ENCODE data around the gene INSYN2B.

The INSYN2B gene

DNA sequence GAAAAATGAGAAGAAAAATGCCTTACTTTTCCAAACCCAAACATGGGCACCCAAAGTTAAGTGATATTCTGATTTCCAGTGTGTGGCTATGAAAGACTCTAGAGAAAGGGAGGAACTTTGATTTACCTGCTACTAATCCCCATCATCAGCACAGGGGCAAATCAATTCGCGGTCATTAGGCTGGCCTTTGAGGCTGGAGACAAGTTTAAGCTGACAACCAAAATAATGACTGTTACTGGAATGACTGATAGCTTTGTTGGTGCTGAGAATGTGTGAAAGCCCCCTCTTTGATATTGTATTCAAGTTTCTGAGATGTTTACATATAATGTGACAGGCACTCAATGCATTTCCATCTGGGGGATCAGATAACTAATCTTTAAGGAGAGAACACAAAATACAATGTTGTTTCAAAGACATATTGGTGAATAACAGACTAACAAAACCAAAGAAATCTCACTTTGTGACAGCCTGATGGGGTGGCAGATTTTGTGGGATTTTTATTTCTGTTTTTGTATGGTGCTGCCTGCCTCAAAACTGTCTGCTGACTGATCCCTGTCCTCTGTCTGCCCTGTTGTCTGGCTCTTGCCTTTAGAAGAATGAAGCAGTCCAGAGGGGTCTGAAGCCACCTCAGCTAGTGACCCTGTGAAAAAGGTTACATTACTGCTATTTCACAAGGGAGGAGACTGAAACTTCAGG, 12.6 kb upstream of the INSYN2B start:
- TF ChIP-seq CTCF (conservative IDR thresholded peaks at IDR 0.05; ENCODE audit: low read depth, low read length) = no peak
- no peak for DNase-seq (ENCODE audit: low read depth)
- H3K4me3 ChIP-seq (ENCODE audit: low read depth, low read length) = no peak overlapping the region

- H3K4me3 ChIP-seq (ENCODE audit: low read depth, low read length) = no peak overlapping the region
- no peak for TF ChIP-seq CTCF (conservative IDR thresholded peaks at IDR 0.05; ENCODE audit: low read depth, low read length)
- no peak for DNase-seq (ENCODE audit: low read depth)
These were observed 11.0 kb upstream of the INSYN2B start for GRCh38 chr5:169991115-169991869.

- no peak for DNase-seq (ENCODE audit: low read depth)
- no peak overlapping the region for H3K4me3 ChIP-seq (ENCODE audit: low read depth, low read length)
- TF ChIP-seq CTCF (conservative IDR thresholded peaks at IDR 0.05; ENCODE audit: low read depth, low read length) = no peak
These were observed 9.1 kb upstream of the INSYN2B start for GRCh38 chr5:169989365-169989764.

GRCh38 chr5:169988947-169989346, 8.7 kb upstream of the INSYN2B start:
- no peak overlapping the region for H3K4me3 ChIP-seq (ENCODE audit: low read depth, low read length)
- peak; percentile 32 for DNase-seq (ENCODE audit: low read depth)
- no peak for TF ChIP-seq CTCF (conservative IDR thresholded peaks at IDR 0.05; ENCODE audit: low read depth, low read length)

DNA sequence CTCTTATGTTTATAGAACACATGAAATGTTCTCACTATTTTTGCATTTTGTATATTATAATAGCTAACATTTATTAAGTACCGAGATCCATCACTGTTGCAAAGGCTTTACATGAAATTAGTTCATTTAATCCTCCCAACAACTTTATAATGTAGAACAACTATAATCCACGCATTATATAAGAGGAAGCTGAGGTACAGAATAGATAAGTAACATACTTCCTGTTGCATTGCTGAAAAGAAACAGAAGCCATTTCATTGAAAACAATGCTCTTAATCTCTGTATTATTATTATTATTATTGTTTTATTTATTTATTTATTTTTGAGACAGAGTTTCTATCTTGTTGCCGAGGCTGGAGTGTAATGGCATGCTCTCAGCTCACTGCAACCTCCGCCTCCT, 7.9 kb upstream of the INSYN2B start:
- no peak for DNase-seq (ENCODE audit: low read depth)
- H3K4me3 ChIP-seq (ENCODE audit: low read depth, low read length) = no peak overlapping the region
- no peak for TF ChIP-seq CTCF (conservative IDR thresholded peaks at IDR 0.05; ENCODE audit: low read depth, low read length)

- TF ChIP-seq CTCF (conservative IDR thresholded peaks at IDR 0.05; ENCODE audit: low read depth, low read length) = no peak
- DNase-seq (ENCODE audit: low read depth) = peak; percentile 35
- H3K4me3 ChIP-seq (ENCODE audit: low read depth, low read length) = peak overlapping the region; percentile 64
These were observed 424 bp downstream of the INSYN2B start for GRCh38 chr5:169979871-169980270.

Measured in choroid plexus epithelial cell (primary cell).